T-cell (primary cell): ENCODE measurements around the gene CHRNA4. TPM values are rescaled to one million over a fixed set of nuclear protein-coding genes. Genes with fewer than 3 reads are reported as not detected.
"Not testable (repeated sequence)": the region's sequence is repeated elsewhere in the genome, so short reads cannot be mapped to it uniquely, and the experiment has no call there.

Source experiments
- ATAC-seq, 4 experiments: fragments of 200-7000 bp in 3 of 4; fragments of 150-1000 bp in 1 of 4; cut with Tn5 transposase; replicated peaks in 1 of 4; 1 replicate in 3 of 4; 2 replicates in 1 of 4; pipeline ENCODE4 v1.10.0; 2021; ENCODE audit warnings: moderate library complexity in 3 of 4, mild to moderate bottlenecking in 2 of 4, moderate number of reproducible peaks in 1 of 4
- CTCF ChIA-PET, 2 donors: fragments of 300-600 bp; sonication (Branson Sonifier 250); formaldehyde crosslinking; loops; one replicate each; lab custom pipeline; 2022; ENCODE audit warnings: antibody characterized with exemption in 2 of 2; lab: Charles Lee
- POLR2A ChIA-PET, 2 donors: fragments of 300-600 bp; sonication (Branson Sonifier 250); formaldehyde crosslinking; loops; one replicate each; lab custom pipeline; 2022; ENCODE audit warnings: antibody characterized with exemption in 2 of 2; lab: Charles Lee
- DNase-seq, 35 experiments: peaks; one replicate each; pipeline versions ENCODE4 v3.0.0 to v3.0.0-alpha.2; 2013 to 2023
- H3K27ac ChIP-seq: one replicate; pipeline ENCODE4 v1.5.1; 2013; ENCODE audit warnings: low read length
- H3K27me3 ChIP-seq, 2 experiments: replicated peaks in 1 of 2; 1 replicate in 1 of 2; 2 replicates in 1 of 2; pipeline versions ENCODE4 v1.6.1 to v1.7.0; 2013; ENCODE audit warnings: low read length in 1 of 2, mixed read lengths in 1 of 2; ENCODE audit not compliant: control insufficient read depth in 2 of 2, insufficient read depth in 2 of 2; ENCODE audit errors: extremely low read depth in 1 of 2
- H3K36me3 ChIP-seq, 2 donors: 1 replicate in 1 of 2; 2 replicates in 1 of 2; pipeline versions ENCODE4 v1.6.1 to v1.7.0; 2013; ENCODE audit warnings: low read length in 1 of 2; ENCODE audit not compliant: control insufficient read depth in 2 of 2, insufficient read depth in 1 of 2; ENCODE audit errors: extremely low read depth in 1 of 2
- H3K4me1 ChIP-seq, 2 experiments: 1 replicate in 1 of 2; 2 replicates in 1 of 2; pipeline versions ENCODE4 v1.6.1 to v1.7.0; 2013; ENCODE audit warnings: low read length in 2 of 2, mixed read lengths in 1 of 2; ENCODE audit not compliant: insufficient read depth in 2 of 2, control insufficient read depth in 1 of 2; ENCODE audit errors: extremely low read depth in 1 of 2
- H3K4me3 ChIP-seq, 2 donors: 1 replicate in 1 of 2; 2 replicates in 1 of 2; pipeline versions ENCODE4 v1.5.1 to v1.7.0; 2013; ENCODE audit warnings: mild to moderate bottlenecking in 2 of 2, low read length in 1 of 2, moderate library complexity in 1 of 2; ENCODE audit not compliant: control insufficient read depth in 1 of 2; ENCODE audit errors: extremely low read depth in 1 of 2
- H3K9me3 ChIP-seq: 2 replicates; pipeline ENCODE4 v1.7.0; 2013
- H3K27ac Mint-ChIP-seq, 2 donors: one replicate each; pipeline ENCODE4 v1.8.0; 2020 to 2021; ENCODE audit warnings: mild to moderate bottlenecking in 2 of 2, mixed read lengths in 2 of 2
- H3K27me3 Mint-ChIP-seq, 2 donors: one replicate each; pipeline ENCODE4 v1.8.0; 2021 to 2022; ENCODE audit warnings: mixed read lengths in 2 of 2
- H3K36me3 Mint-ChIP-seq: one replicate; pipeline ENCODE4 v1.8.0; 2021; ENCODE audit warnings: mixed read lengths
- H3K4me1 Mint-ChIP-seq, 3 donors: one replicate each; pipeline ENCODE4 v1.8.0; 2020 to 2022; ENCODE audit warnings: mixed read lengths in 3 of 3, mild to moderate bottlenecking in 1 of 3
- H3K4me3 Mint-ChIP-seq, 3 donors: one replicate each; pipeline ENCODE4 v1.8.0; 2020 to 2022; ENCODE audit warnings: mild to moderate bottlenecking in 3 of 3, mixed read lengths in 3 of 3, moderate library complexity in 3 of 3
- H3K9me3 Mint-ChIP-seq, 3 donors: one replicate each; pipeline ENCODE4 v1.8.0; 2020 to 2022; ENCODE audit warnings: mixed read lengths in 3 of 3
- WGBS: methylation state at CpG from one replicate; pipeline ENCODE4 v1.1.5; 2013; ENCODE audit warnings: missing lambda C conversion rate; ENCODE audit not compliant: insufficient coverage; 5-methylcytosine and 5-hydroxymethylcytosine counted together
- total RNA-seq, 35 experiments: library from RNA in 6 of 35; stranded (reverse) in 6 of 35; fragments of 120-200 nt in 1 of 35; gene quantifications; one replicate each; pipeline versions ENCODE4 v1.2.1 to v1.2.4 and lab custom pipeline; 2013 to 2026

CHRNA4 gene
- total RNA-seq, 5 donors from 2014 or later (not counting 1 experiment from before 2014, with no cell fraction given) = not detected

- Histone ChIP-seq H3K27me3 (peaks cover 0 to 52% of the 10 kb centered on the region in 2 experiments), H3K36me3 (no peaks in the 10 kb centered on the region), H3K9me3 (no peaks in the 10 kb centered on the region), H3K4me3 (no peak overlapping the region), H3K27ac (no peak overlapping the region), H3K4me1 (peaks cover 0 to 5% of the 10 kb centered on the region in 2 experiments)
- DNase-seq = no peak
- ChIA-PET POLR2A (no interaction called here), CTCF (no interaction called here)
- no peak overlapping the region for H3K27ac Mint-ChIP-seq
- no peak overlapping the region for H3K4me3 Mint-ChIP-seq
- 82% methylated on average over 12 of the region's 18 CpGs for WGBS
- H3K27me3 Mint-ChIP-seq = peaks cover 0 to 16% of the 10 kb centered on the region in 2 donors
- no peaks in the 10 kb centered on the region for H3K36me3 Mint-ChIP-seq
- ATAC-seq = no peak
- H3K9me3 Mint-ChIP-seq = peaks cover 8 to 16% (median 10%) of the 10 kb centered on the region in 3 donors
- H3K4me1 Mint-ChIP-seq = no peaks in the 10 kb centered on the region
These were observed 23.2 kb upstream of the CHRNA4 start for GRCh38 chr20:63384336-63384735.

- Mint-ChIP-seq H3K4me3 (no peak overlapping the region), H3K9me3 (peaks cover 8 to 16% (median 10%) of the 10 kb centered on the region in 3 donors), H3K27me3 (peaks cover 0 to 22% of the 10 kb centered on the region in 2 donors), H3K36me3 (no peaks in the 10 kb centered on the region), H3K4me1 (no peaks in the 10 kb centered on the region), H3K27ac (no peak overlapping the region)
- no peak for ATAC-seq
- Histone ChIP-seq H3K27me3 (peaks cover 0 to 60% of the 10 kb centered on the region in 2 experiments), H3K27ac (no peak overlapping the region), H3K4me3 (no peak overlapping the region), H3K36me3 (no peaks in the 10 kb centered on the region), H3K4me1 (peaks cover 0 to 5% of the 10 kb centered on the region in 2 experiments), H3K9me3 (no peaks in the 10 kb centered on the region)
- POLR2A ChIA-PET = no interaction called here
- no peak for DNase-seq
- CTCF ChIA-PET = no interaction called here
- 85% methylated on average over 9 of the region's 11 CpGs for WGBS
These were observed 22.4 kb upstream of the CHRNA4 start for GRCh38 chr20:63383556-63383955.

GRCh38 chr20:63382551-63383300 is 21.6 kb upstream of the CHRNA4 start:
- CTCF ChIA-PET = no interaction called here
- Mint-ChIP-seq H3K4me3 (no peak overlapping the region), H3K27ac (no peak overlapping the region), H3K9me3 (peaks cover 7 to 16% (median 8%) of the 10 kb centered on the region in 3 donors), H3K27me3 (peaks cover 0 to 24% of the 10 kb centered on the region in 2 donors), H3K4me1 (no peaks in the 10 kb centered on the region), H3K36me3 (no peaks in the 10 kb centered on the region)
- ATAC-seq (no peak), DNase-seq (no peak)
- no peak overlapping the region for H3K27ac ChIP-seq
- H3K36me3 ChIP-seq = no peaks in the 10 kb centered on the region
- H3K9me3 ChIP-seq = no peaks in the 10 kb centered on the region
- peaks cover 0 to 68% of the 10 kb centered on the region in 2 experiments for H3K27me3 ChIP-seq
- no peak overlapping the region for H3K4me3 ChIP-seq
- peaks cover 0 to 5% of the 10 kb centered on the region in 2 experiments for H3K4me1 ChIP-seq
- 76% methylated on average over 16 of the region's 17 CpGs for WGBS
- POLR2A ChIA-PET = no interaction called here

GRCh38 chr20:63381781-63382431 is 20.8 kb upstream of the CHRNA4 start:
- ChIA-PET CTCF (interaction anchor here in 1 of 2 donors (1.1 kb wide), 1 partner anchor 158 kb away, joined by 3 read pairs; no protein-coding TSS in a partner anchor), POLR2A (interaction anchor here in 1 of 2 donors (0.5 kb wide), 1 partner anchor 107 kb away, joined by 5 read pairs; no protein-coding TSS in a partner anchor)
- Histone ChIP-seq H3K27me3 (peaks cover 0 to 77% of the 10 kb centered on the region in 2 experiments), H3K4me1 (peaks cover 0 to 5% of the 10 kb centered on the region in 2 experiments), H3K9me3 (no peaks in the 10 kb centered on the region), H3K36me3 (no peaks in the 10 kb centered on the region), H3K27ac (no peak overlapping the region), H3K4me3 (no peak overlapping the region)
- no peaks in the 10 kb centered on the region for H3K4me1 Mint-ChIP-seq
- H3K27me3 Mint-ChIP-seq = peaks cover 0 to 30% of the 10 kb centered on the region in 2 donors
- no peak overlapping the region for H3K4me3 Mint-ChIP-seq
- H3K9me3 Mint-ChIP-seq = peaks cover 7 to 13% (median 8%) of the 10 kb centered on the region in 3 donors
- 20% methylated on average over 21 of the region's 22 CpGs for WGBS
- ATAC-seq = peak in 1 of 4 experiments; percentile 42
- no peak overlapping the region for H3K27ac Mint-ChIP-seq
- DNase-seq = peak in 25 of 35 experiments; percentile 6 to 57 (median 27)
- no peaks in the 10 kb centered on the region for H3K36me3 Mint-ChIP-seq

- H3K27ac Mint-ChIP-seq = no peak overlapping the region
- no peak for ATAC-seq
- CTCF ChIA-PET = no interaction called here
These were observed 19.3 kb upstream of the CHRNA4 start for GRCh38 chr20:63380346-63380870.

GRCh38 chr20:63379872-63380271 is 18.7 kb upstream of the CHRNA4 start:
- H3K9me3 ChIP-seq, H3K36me3 ChIP-seq, DNase-seq, ATAC-seq, H3K27ac Mint-ChIP-seq, H3K27ac ChIP-seq, H3K9me3 Mint-ChIP-seq, H3K4me3 Mint-ChIP-seq, H3K4me1 Mint-ChIP-seq, H3K36me3 Mint-ChIP-seq, CTCF ChIA-PET, POLR2A ChIA-PET, H3K4me1 ChIP-seq, H3K4me3 ChIP-seq: not testable (repeated sequence)
- 100% methylated on average over 2 of the region's 9 CpGs for WGBS
- H3K27me3 Mint-ChIP-seq = peaks cover 4 to 35% of the 10 kb centered on the region in 2 donors
- peaks cover 2 to 92% of the 10 kb centered on the region in 2 experiments for H3K27me3 ChIP-seq

More at GRCh38 chr20:63380346-63380870, 19.3 kb upstream of the CHRNA4 start:
- POLR2A ChIA-PET = interaction anchor here in 1 of 2 donors (0.5 kb wide), 1 partner anchor 180 kb away, joined by 3 read pairs; no protein-coding TSS in a partner anchor
- H3K27ac ChIP-seq = no peak overlapping the region
- H3K27me3 ChIP-seq = peaks cover 2 to 86% of the 10 kb centered on the region in 2 experiments
- no peaks in the 10 kb centered on the region for H3K36me3 ChIP-seq
- Mint-ChIP-seq H3K4me3 (no peak overlapping the region), H3K9me3 (peaks cover 2 to 3% (median 3%) of the 10 kb centered on the region in 3 donors), H3K4me1 (no peaks in the 10 kb centered on the region), H3K36me3 (no peaks in the 10 kb centered on the region), H3K27me3 (peaks cover 4 to 35% of the 10 kb centered on the region in 2 donors)
- H3K4me1 ChIP-seq = peaks cover 0 to 5% of the 10 kb centered on the region in 2 experiments
- H3K4me3 ChIP-seq = no peak overlapping the region
- H3K9me3 ChIP-seq = no peaks in the 10 kb centered on the region
- WGBS = 89% methylated on average over 20 of the region's 21 CpGs
- no peak for DNase-seq
